GM19463 (cell line): Measurements from ENCODE around the gene SETD7.

ENCODE experiments used
- ATAC-seq: cut with Tn5 transposase; IDR thresholded peaks from one replicate; pipeline ENCODE4 v1.9.1; 2021; ENCODE audit warnings: mild to moderate bottlenecking, moderate library complexity; ENCODE audit not compliant: unreplicated experiment

SETD7 gene

DNA sequence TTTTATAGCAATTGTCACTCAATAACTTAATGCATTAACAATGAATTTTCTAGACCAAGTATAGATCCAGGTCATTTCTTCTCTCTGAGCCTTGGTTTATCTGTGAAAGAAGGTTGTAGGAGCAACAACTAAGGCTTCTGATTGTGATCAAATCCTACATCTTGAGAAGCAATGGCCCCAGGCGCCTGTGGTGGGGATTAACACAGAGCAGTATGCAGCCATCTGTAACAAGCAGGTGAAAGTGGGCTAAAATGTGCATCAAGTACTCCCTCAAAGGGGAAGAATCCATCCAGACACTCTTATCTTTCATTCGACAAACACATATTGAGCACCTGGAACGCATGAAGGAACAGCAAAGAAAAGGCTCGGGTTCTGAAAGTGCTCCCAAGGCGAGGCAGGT lies 19.1 kb upstream of the SETD7 start:
- no peak for ATAC-seq

DNA sequence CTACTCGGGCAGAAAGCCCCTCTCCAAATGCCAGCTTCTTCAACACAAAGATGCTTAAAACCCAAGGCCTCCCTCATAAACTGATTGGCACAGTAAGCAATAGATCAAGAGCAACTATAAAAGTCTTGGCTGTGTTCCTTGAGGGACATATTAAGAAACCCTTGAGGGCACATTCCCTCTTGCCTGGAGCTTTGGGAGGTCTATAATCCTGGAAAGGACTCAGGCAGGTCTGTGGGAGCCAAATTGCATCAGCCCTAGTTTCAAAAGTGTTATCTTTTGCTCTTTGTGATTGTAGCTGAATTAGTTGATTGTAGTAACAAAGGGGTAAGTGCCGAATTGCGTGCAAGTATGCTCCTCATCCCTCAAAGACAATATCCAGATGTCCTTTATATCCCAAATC lies 18.6 kb upstream of the SETD7 start:
- ATAC-seq = no peak

- ATAC-seq = no peak
Observed at GRCh38 chr4:139568206-139568955, 12.4 kb upstream of the SETD7 start.

GRCh38 chr4:139567159-139567870 lies 11.3 kb upstream of the SETD7 start:
- ATAC-seq = no peak

GRCh38 chr4:139564502-139564901 lies 8.5 kb upstream of the SETD7 start:
- no peak for ATAC-seq

- no peak for ATAC-seq
Observed at GRCh38 chr4:139563515-139563914, 7.5 kb upstream of the SETD7 start.

DNA sequence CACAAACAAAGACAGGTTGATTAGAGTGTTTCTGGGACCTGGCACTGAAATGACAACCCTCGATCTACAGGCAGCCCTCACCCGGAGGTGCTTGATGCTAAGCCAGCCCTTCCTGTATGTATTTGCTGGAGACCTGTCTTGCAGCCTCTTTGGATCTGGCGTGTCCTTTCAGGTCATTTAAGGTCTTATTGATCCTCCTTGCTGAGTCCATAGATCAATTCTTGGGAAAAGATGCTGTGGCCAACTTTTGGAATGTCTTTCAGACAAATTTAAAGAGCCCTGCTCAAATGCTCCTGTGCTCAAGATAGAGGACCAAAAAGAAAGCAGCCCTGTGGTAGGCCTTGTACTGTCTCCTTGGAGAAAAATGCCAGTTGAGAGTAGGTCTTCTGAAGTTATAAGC lies 6.8 kb upstream of the SETD7 start:
- no peak for ATAC-seq

GRCh38 chr4:139562067-139562684 lies 6.2 kb upstream of the SETD7 start:
- ATAC-seq = no peak

DNA sequence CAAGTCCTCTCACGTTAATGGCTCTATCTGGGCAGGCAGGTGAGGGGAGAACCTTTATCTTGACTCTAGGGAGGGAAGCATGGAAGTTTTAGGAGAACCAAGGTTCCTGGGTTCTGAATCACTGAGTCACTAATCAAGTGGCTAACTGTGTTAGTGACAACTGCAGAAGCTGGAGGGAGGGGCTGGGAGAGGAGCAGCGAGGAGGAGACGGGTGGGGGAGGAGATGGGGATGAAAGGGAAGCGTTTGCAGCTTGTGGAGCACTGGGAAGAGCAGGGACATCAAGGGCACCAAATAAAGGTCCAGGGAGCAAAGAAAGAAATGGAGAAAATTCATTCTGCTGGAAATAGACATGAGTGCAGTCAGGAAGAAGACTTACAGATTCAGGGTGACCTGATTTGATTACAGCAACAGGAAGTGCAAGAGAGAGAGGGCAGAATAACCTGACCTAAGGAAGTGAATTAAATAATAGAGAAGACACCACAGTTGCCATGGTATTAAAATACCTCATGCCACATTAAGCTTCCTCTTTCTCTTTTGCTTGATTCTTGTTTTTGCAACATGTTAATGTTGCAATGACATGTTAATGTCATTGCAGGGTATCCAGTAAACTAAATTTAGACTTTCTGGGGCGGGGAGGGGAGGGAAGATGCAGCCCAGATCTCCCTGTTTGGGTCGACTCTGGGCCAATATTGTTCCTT lies 4.5 kb upstream of the SETD7 start:
- ATAC-seq = no peak

DNA sequence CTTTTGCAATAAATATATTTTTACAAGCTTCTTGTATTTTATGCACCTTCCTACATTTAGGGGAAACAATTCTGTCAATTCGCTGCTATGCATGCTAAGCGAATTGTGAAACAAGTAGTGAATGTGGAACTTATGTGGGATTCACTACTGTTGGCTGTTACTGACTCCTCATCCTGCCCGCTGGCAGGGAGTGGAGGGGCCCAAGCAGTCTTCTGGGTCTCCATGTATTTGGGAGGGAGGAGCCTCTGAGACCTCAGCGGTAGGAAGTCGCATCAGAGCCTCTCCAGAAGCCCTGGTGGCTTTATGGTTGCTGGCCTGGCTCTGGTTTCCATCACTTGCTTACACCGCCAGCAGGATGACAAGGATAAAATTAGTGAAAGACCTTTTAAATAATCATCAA lies 3.7 kb upstream of the SETD7 start:
- ATAC-seq = no peak

GRCh38 chr4:139559089-139559479 lies 3.1 kb upstream of the SETD7 start:
- ATAC-seq = no peak

DNA sequence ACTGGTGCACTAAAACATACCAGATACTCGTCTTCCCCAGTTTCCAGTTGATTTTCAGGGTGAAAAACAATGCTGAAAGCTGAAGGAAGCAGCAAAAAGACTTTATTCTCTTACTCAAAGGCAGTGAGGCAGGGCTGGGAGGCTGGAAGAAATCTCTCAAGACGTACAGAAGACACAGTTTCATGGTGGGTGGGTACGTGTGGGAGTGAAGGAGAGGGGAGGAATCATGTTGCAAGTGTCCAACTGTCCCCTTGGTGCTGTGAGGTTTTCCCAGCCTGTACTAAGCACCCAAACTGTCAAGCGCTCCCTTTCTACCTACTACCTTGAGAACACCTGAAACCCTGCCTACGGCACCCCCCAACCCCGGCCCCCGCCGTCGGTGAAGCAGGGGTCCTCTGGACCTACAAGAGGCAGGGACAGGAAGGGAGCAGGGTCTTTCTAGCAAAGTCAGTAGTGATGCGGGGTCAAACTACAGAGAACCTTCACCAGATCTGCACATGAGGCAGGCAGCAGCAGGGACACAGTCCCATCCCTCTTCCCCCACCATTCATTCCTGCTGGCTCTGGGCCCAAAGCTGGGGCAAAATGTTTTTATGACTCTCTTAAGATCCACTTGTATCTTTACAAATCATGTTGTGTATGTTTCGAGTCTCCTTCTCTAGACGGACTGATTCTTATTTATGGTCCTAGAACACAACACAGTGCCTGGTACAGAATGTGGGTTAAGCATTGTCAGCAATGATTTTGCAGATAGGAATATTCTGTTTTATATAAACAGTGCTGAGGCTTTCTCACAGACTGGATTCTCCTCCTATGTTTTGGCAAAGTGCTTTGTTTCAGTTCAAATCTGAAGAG lies 2.4 kb upstream of the SETD7 start:
- ATAC-seq = no peak

DNA sequence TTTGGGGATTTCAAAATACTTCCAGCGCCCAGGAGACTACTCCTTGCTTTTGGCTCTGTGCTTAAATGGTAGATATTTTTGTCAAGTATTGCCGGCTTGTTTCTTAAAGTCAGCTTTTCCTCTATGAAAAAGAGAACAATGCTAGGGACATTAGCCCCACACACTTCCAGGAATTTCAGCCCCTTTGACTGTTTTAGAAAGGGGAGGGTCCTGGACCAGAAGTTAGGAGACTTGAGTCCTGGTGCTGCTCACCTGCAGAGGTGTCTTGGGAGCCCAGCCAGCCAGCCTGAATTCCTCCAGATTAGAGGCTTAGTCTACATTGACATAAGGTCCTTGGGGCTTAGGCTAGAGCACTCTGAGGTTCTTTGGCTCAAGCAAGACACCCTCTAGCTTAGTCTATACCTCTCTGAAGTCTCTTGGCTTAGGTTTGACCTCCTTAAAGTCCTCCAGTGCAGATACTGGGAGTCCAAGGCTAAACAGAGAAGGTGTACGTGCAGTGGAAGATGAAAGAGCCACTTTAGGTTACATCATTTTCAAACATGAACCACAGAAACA lies 1.6 kb upstream of the SETD7 start:
- no peak for ATAC-seq

DNA sequence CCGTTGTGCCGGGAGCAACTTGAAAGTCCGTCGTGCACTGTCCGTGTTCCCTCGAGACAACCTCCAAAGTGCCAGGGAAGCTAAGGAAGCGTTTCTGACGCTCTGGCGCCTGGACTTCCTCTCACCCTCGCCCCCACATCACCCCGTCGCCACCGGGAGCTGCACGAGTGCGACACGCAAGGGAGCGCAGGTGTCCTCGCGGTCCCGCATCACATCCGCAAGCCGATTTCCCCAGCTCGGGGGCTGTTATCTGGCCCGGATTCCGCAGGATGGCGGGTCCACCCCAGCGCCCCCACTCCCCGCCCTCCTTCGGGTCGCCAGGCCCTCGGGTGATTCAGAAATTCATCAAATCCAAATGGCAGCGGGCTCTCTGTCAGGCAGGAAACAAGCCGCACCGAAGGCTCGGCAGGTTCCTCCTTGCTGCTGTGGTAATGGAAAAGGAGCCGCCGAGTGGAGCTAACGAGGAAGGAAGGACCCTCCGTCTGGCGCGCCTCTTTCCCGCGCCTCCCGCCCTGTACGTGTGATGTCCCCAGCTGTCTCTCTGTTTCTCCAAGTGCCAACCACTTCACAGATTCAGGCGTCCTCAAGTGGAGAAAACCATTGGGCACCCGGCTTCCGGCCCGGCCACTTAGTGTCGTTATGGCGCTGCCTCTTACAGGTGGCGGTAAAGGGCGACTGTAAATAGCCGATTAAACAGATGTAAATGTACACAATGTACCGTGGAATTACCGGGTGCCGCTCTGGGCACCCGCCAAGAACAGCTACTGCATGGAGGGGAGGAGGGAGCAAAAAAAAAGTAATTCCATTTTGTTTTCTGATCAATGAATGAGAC lies 921 bp upstream of the SETD7 start:
- peak; percentile 14 for ATAC-seq

GRCh38 chr4:139555705-139556070 lies 331 bp downstream of the SETD7 start:
- peak; percentile 17 for ATAC-seq

- peak; percentile 40 for ATAC-seq
Observed at GRCh38 chr4:139554893-139555704, 920 bp downstream of the SETD7 start.

DNA sequence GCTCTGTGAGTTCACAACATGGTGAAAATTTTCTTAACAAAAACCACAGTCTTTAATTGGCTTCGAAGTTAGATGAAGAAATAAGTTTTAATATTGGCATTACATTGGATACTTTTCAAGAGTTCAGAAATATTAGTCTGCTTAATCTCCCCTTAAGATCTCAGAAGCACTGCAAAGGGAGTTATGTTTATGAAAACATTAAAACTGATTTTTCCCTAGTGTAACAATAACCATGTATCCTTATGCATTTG lies 1.5 kb downstream of the SETD7 start:
- ATAC-seq = no peak

- ATAC-seq = no peak
Observed at GRCh38 chr4:139553751-139554641, 2.0 kb downstream of the SETD7 start.
